Measurements from ENCODE around the gene CCNL2. TPM values are rescaled to one million over a fixed set of nuclear protein-coding genes. Genes with fewer than 3 reads are reported as not detected.

Gene CCNL2
- total and polyA plus RNA-seq, 2 of the 13 experiments (the other 11 are each of a cell fraction or from before 2014, with no cell fraction given) = 105 to 340 TPM

- ATAC-seq (no peak), DNase-seq (ENCODE audit: low spot score) (no peak), FAIRE-seq (no peak)
- peaks cover 0 to 1% of the 10 kb centered on the region in 2 experiments; a peak in 1 of 5 replicates for H3K36me3 ChIP-seq (replicated peaks in 1 of 2; ENCODE audit: control insufficient read depth in 1 of 2, insufficient read depth in 2 of 2, low read length in 2 of 2)
- no peak overlapping the region for H3K27ac ChIP-seq (ENCODE audit: extremely low read length, insufficient read depth, low read length)
- TF ChIP-seq ZNF296 (CRISPR knock-in tag; conservative IDR thresholded peaks at IDR 0.05) = no peak
- TF ChIP-seq ZNF549 (CRISPR knock-in tag; IDR thresholded peaks at IDR 0.05) = no peak
- no peak for TF ChIP-seq TSC22D2 (CRISPR knock-in tag; IDR thresholded peaks at IDR 0.05; ENCODE audit: borderline replicate concordance)
- TF ChIP-seq ZNF432 (CRISPR knock-in tag; IDR thresholded peaks at IDR 0.05; ENCODE audit: borderline replicate concordance) = no peak
- no peaks in the 10 kb centered on the region for H3K79me2 ChIP-seq (ENCODE audit: insufficient read depth, low read length)
- no peak overlapping the region for H3K4me3 ChIP-seq (replicated peaks in 1 of 3; ENCODE audit: insufficient read depth in 1 of 3, low read depth in 2 of 3, low read length in 3 of 3)
- ChIA-PET POLR2A (no interaction called here), CTCF (ENCODE audit: low intra/inter-chr PET ratio, low total read pairs) (no interaction called here)
- no peaks in the 10 kb centered on the region for H4K20me1 ChIP-seq (ENCODE audit: insufficient read depth, low read length)
- no peak overlapping the region for H2AFZ ChIP-seq (ENCODE audit: low read length)
- H3K27me3 ChIP-seq (ENCODE audit: control insufficient read depth in 1 of 2, insufficient read depth in 2 of 2, low read length in 2 of 2) = no peaks in the 10 kb centered on the region
- H3K9me3 ChIP-seq (ENCODE audit: low read length) = no peaks in the 10 kb centered on the region
- no peak overlapping the region for H3K9ac ChIP-seq (ENCODE audit: insufficient read depth, low read depth, low read length)
- in situ Hi-C loops (cut with HindIII; ENCODE audit: extremely low pct_ligation_motif_present, low pct_unique_long_range_greater_than_20kb) (no loop called here), intact Hi-C loops (cut with micrococcal nuclease; ENCODE audit: unreplicated experiment) (no loop called here)
- no TSS peak for BruUV-seq (replicated peaks)
- peaks cover 12% of the 10 kb centered on the region for H3K4me1 ChIP-seq (ENCODE audit: insufficient read depth, low read length)
- 50% methylated on average over 2 of the region's 3 CpGs for WGBS (ENCODE audit: low lambda C conversion rate)
- H3K4me2 ChIP-seq (ENCODE audit: low read depth, low read length) = no peak overlapping the region
These were observed 32.5 kb downstream of the CCNL2 start for GRCh38 chr1:1366699-1367066.

DNA sequence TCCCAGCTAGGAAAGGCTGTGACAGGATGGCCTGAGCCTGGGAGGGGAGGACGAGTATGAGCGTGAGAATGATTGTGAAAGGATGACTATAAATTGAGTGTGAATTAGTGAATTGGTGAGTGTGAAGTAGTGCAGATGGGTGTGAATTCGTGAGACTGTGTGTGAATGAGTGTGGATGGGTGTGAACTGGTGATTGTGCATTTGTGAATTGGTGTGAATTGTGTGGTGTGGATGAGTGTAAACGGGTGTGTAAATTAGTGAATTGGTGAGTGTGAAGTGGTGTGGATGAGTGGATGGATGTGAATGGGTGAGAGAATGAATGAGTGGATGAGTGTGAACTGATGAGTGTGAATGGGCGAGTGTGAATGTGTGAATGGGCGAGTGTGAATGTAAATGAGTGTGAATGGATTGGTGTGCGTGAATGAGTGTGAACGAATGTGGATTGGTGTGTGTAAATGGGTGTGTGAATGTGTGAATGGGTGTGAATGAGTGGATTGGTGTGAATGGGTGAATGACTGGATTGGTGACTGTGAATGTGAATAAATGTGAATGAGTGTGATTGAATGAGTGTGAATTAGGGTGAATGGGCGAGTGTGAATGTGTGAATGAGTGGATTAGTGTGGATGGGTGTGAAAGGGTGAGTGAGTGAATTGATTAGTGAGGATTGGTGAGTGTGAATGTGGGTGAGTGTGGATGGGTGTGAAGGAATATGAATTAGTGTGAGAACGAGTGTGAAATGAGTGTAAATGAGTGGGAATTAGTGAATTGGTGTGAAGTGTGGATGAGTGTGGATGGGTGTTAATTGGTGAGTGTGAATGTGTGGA, 33.0 kb downstream of the CCNL2 start:
- ChIA-PET POLR2A (no interaction called here), CTCF (ENCODE audit: low intra/inter-chr PET ratio, low total read pairs) (no interaction called here)
- WGBS (ENCODE audit: low lambda C conversion rate) = 48% methylated on average over 10 of the region's 10 CpGs
- Histone ChIP-seq H2AFZ (ENCODE audit: low read length) (no peak overlapping the region), H3K27ac (ENCODE audit: extremely low read length, insufficient read depth, low read length) (no peak overlapping the region), H3K4me2 (ENCODE audit: low read depth, low read length) (no peak overlapping the region), H3K36me3 (replicated peaks in 1 of 2; ENCODE audit: control insufficient read depth in 1 of 2, insufficient read depth in 2 of 2, low read length in 2 of 2) (no peaks in the 10 kb centered on the region), H3K79me2 (ENCODE audit: insufficient read depth, low read length) (no peaks in the 10 kb centered on the region), H3K9me3 (ENCODE audit: low read length) (no peaks in the 10 kb centered on the region), H3K4me1 (ENCODE audit: insufficient read depth, low read length) (peaks cover 15% of the 10 kb centered on the region), H4K20me1 (ENCODE audit: insufficient read depth, low read length) (no peaks in the 10 kb centered on the region), H3K27me3 (ENCODE audit: control insufficient read depth in 1 of 2, insufficient read depth in 2 of 2, low read length in 2 of 2) (no peaks in the 10 kb centered on the region), H3K4me3 (replicated peaks in 1 of 3; ENCODE audit: insufficient read depth in 1 of 3, low read depth in 2 of 3, low read length in 3 of 3) (no peak overlapping the region), H3K9ac (ENCODE audit: insufficient read depth, low read depth, low read length) (no peak overlapping the region)
- TF ChIP-seq ZNF282 (IDR thresholded peaks at IDR 0.05; ENCODE audit: partially characterized antibody) (no peak), ZNF713 (CRISPR knock-in tag; IDR thresholded peaks at IDR 0.05) (no peak), ZNF567 (CRISPR knock-in tag; IDR thresholded peaks at IDR 0.05; ENCODE audit: borderline replicate concordance) (no peak), MEIS1 (CRISPR knock-in tag; IDR thresholded peaks at IDR 0.05; ENCODE audit: borderline replicate concordance) (no peak), IRF2 (CRISPR knock-in tag; IDR thresholded peaks at IDR 0.05) (no peak), FLYWCH1 (CRISPR knock-in tag; IDR thresholded peaks at IDR 0.05) (no peak), ZNF33B (CRISPR knock-in tag; IDR thresholded peaks at IDR 0.05) (no peak), ZKSCAN8 (CRISPR knock-in tag; IDR thresholded peaks at IDR 0.05; ENCODE audit: borderline replicate concordance) (no peak)
- TF ChIP-seq, protein P1, sequence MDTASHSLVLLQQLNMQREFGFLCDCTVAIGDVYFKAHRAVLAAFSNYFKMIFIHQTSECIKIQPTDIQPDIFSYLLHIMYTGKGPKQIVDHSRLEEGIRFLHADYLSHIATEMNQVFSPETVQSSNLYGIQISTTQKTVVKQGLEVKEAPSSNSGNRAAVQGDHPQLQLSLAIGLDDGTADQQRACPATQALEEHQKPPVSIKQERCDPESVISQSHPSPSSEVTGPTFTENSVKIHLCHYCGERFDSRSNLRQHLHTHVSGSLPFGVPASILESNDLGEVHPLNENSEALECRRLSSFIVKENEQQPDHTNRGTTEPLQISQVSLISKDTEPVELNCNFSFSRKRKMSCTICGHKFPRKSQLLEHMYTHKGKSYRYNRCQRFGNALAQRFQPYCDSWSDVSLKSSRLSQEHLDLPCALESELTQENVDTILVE (CRISPR knock-in tag; IDR thresholded peaks at IDR 0.05) = no peak
- no peak for ATAC-seq
- FAIRE-seq = no peak
- intact Hi-C loops (cut with micrococcal nuclease; ENCODE audit: unreplicated experiment) (no loop called here), in situ Hi-C loops (cut with HindIII; ENCODE audit: extremely low pct_ligation_motif_present, low pct_unique_long_range_greater_than_20kb) (no loop called here)
- DNase-seq (ENCODE audit: low spot score) = no peak
- BruUV-seq (replicated peaks) = no TSS peak
